CD4-positive, alpha-beta T cell treated with Interleukin-1 beta for 1 hour (primary cell): Measurements from ENCODE around the gene BSPH1.
"Not testable (repeated sequence)": the region's sequence is repeated elsewhere in the genome, so short reads cannot be mapped to it uniquely, and the experiment has no call there.

Experiments
- DNase-seq, 2 donors: peaks; one replicate each; pipeline ENCODE4 v3.0.0-alpha.2; 2020 to 2022

BSPH1 gene, protein sequence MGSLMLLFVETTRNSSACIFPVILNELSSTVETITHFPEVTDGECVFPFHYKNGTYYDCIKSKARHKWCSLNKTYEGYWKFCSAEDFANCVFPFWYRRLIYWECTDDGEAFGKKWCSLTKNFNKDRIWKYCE

DNA sequence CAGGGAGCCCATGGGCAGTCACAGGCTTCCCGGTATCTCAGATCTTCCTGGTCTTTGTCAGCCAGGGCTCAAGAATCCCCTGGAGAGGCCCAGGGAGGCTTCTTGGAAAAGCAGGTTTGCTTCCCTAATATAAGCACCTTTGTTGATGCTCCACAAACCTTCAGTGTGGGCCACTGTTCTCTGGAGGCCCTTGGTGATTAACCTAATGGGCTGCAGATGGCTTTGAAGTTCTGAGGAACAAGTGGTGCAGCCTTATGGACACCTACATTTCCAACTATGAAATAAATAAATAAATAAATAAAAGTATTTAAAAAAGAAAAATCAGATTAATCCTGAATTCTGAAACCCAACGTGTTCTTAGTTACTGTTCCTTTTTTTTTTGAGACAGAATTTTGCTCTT lies at the start of gene BSPH1:
BSPH1 (minus strand) TSS at position 101 of the 400 bp plus-strand sequence; CDS start at position 12, 89 bp downstream.
- DNase-seq = no peak

DNA sequence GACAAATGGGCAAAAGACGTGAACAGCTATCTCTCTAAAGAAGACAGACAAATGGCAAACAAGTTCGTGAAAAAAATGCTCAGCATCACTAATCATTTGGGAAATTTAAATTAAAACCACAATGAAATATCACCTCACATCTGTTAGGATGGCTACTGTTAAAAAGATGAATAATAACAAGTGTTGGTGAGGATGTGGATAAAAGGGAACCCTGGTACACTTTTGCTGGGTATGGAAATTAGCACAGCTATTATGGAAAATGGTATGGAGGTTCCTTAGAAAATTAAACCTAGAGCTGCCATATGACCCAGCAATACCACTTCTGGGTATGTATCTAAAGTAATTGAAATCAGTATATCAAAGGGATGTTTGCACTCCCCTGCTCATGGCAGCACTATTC lies 44.8 kb upstream of the BSPH1 start:
- DNase-seq = no peak

DNA sequence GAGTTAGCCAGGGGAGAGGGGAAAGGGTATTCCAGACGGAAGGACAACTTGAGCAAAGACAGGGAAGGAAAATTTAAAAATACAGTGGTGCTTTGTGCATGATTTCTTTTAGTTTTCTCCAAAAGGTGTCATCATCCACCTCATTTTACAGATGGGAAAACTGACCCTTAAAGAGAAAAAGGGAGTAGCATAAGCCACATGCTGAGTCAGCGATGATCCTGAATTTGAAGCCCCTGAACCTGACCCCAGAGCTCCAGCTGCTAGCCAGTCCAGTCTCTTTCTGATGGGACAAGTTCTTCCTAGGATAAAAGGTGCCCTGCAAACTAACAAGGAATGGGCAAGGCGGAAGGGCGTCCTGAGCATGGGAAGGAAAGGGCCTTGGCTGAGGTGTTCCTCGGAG lies 41.6 kb upstream of the BSPH1 start:
- DNase-seq = no peak

DNA sequence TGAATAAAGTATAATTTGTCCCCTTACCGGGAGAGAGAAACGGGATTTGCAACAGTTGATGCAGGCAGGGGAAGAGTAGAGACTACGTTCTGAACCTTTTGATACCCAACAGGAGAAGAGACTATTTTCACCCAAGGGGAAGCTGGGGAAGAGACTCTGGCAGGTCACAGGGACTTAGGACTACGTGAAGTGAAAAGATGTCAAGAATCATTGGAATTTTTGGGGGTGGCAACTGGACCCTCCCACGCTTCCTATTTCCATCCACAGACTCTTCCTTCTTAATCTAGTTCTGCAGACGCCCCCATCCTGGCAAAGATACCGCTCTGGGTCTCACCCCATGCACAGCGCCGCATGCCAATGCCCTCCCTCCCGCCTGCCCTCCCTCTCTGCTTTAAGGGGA lies 38.1 kb upstream of the BSPH1 start:
- DNase-seq = no peak

DNA sequence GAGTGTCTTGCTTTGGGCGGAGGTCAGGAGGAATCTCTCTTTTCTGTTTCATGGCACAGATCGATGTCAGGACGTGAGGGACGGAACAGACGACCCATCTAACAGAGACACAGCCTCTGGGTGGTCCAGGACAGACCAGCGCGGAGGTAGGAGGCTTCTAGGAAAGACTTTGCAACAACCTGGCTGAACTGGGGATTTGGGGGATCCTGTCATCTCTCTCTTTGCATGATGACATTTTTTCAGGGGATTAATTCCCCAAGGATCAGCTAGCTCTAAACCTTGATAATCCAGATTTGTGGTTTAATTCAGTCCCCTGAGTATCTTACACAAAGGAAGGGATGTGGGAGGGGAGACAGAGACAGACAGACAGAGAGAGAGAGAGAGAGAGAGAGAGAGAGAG lies 37.5 kb upstream of the BSPH1 start:
- no peak for DNase-seq

DNA sequence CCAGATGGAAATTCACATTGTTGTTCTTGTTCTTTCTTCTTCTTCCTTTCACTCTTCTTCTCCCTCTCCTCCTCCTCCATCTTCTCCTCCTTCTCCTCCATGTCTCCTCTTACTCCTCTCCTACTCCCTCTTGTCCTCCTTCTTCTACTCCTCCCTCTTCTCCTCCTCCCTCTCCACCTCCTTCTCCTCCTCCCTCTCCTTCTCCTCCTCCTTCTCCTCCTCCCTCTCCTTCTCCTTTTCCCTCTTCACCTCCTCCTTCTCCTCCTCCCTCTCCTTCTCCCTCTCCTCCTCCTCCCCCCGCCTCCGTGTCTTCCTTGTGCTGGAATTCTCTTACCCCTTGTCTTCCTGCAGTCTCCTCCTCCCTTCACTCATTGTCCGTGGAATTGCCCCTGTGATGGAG lies 33.5 kb upstream of the BSPH1 start:
- no peak for DNase-seq

DNA sequence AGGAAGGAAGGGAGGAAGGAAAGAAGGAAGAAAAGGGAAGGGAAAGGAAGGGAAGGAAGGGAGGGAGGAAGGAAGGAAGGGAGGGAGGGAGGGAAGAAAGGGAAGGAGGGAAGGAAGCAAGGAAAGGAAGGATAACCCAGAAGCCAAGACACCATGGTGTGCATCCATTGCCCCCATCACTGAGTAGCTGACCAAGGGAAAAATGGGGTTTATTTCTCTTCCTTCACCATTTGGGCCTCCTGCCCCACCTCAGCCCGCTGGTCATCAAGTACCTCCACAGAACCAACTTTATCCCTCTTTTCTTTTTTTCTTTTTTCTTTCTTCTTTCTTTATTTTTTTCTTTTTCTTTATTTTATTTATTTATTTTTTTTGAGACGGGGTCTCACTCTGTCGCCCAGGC lies 31.5 kb upstream of the BSPH1 start:
- no peak for DNase-seq

DNA sequence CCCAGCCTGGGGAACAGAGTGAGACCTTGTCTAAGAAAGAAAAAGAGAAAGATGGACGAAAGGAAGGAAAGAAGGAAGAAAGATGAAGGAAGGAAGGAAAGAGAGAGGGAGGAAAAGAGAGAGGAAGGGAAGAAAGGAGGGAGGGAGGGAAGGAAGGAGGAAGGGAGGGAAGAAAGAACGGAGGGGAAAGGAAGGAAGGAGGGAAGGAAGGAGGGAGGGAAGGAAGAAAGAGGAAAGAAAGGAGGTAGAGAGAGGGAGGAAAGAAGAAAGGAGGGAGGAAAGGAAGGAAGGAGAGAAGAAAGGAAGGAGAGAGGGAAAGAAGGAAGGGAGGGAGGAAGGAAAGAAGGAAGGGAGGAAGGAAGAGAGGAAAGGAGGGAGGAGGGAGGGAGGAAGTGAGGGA lies 31.0 kb upstream of the BSPH1 start:
- DNase-seq = no peak

DNA sequence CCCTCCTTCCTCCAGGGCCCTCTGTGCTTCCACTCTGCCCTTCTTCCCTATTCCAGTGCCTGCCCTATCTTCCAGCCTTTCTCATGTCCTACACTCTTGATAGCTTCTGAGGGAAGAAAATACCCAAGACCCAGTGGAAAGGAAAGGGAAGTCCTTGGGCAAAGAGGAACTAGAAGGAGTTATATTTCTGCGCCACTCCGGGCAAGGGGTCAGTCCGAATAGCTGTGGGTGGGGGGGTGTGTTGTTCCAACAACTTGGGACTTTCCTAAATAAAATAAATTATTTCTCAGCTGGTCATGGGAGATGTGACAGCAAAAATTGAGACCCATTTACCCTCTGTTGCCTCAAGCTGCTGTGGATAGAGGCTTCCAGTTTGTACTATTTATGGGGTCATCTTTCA lies 28.7 kb upstream of the BSPH1 start:
- DNase-seq = no peak

DNA sequence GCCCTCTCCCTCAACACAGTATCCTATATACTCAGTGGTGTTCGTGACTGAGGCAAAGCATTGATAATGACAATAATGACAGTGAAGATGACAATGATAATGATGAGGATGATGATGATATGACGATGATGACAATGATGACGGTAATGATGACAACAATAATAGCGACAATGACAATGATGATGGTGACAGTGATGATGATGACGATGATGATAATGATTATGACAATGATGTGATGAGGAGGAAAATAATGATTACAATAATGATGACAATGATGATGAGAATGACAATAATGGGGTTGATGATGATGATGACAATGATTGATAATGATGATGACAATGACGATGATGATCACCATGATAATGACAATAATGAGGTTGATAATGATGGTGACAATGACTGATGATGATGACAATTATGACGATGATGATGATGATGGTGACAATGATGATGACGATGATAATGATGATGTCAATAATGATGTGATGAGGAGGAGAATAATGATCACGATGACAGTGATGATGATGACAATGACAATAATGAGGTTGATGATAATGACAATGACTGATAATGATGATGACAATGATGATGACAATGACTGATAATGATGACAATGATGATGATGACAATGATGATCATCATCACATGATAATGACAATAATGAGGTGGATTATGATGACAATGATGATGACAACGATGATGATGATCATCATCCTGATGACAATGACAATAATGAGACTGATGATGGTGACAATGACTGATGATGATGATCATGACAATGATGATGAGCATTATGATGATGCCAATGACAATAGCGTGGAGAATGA lies 19.2 kb upstream of the BSPH1 start:
- no peak for DNase-seq

DNA sequence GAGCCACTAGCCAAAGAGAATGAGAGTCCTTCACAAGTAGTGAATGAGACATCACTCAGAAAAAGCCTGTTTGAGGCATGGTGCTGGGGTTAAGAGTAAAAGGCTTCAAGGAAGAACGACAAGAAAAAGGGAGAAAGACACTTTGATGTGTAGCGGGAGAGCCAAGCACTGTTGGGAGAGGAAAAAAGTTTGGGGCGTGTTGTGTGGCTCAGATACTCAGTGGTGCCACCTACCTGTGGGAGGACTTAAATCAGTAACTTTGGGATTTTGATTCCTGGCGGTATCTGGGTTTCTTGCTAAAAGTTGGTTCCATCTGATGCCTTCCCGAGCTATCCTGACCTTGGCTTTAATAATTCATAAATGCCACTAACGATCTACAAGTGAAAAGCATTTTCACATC lies 14.8 kb upstream of the BSPH1 start:
- no peak for DNase-seq

DNA sequence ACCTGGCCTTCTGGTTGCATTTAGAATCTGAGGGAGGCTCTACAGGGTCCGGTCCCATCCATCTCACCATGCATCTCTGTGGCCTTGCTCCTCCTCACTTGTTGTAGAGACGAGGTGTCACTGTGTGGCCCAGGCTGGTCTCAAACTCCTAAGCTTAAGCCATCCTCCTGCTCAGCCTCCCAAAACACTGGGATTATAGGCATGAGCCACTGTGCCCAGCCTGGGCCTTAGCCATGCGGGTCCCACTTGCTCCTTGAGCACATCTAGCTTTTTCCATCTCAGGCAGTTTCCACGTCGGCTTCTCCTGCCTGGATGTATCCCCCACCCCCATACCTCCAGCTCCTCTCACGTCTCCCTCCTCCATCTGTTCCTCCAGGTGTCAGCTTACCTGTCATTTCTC lies 12.3 kb upstream of the BSPH1 start:
- DNase-seq = no peak

DNA sequence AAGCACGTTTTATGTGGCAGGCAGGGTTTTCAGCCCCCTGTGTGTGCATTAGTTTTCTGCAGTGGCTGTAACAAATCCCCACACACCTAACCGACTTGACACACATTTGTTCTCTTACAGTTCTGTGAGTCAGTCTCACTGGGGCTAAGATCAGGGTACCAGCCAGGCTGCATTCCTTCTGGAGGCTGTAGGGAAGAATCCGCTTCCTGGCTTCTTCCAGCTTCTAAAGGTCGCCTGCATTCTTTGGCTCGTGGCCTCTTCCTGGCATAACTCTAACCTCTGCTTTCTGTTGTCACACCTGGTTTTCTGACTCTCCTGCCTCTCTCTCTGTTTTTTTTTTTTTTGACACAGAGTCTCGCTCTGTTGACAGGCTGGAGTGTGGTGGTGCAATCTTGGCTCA lies 8.9 kb upstream of the BSPH1 start:
- DNase-seq = no peak

DNA sequence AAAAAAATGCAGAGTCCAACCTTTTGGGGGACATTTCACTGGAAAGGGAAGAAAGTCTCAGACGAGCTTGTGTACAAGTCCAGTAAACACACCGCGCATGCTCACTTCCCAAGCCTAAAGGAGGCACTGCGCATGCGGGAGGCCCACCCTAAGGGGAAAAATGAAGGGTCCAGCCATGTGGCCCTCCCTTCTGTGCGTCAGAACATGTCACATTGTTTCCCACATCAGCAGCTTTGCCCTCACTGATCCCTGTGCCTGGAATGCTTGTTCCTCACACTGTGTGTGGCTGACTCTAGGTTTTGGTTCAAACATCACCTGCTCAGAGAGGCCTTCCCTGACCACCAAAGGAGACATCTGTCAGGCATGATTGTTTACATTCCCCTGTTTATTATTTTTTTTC lies 6.8 kb upstream of the BSPH1 start:
- DNase-seq = no peak

DNA sequence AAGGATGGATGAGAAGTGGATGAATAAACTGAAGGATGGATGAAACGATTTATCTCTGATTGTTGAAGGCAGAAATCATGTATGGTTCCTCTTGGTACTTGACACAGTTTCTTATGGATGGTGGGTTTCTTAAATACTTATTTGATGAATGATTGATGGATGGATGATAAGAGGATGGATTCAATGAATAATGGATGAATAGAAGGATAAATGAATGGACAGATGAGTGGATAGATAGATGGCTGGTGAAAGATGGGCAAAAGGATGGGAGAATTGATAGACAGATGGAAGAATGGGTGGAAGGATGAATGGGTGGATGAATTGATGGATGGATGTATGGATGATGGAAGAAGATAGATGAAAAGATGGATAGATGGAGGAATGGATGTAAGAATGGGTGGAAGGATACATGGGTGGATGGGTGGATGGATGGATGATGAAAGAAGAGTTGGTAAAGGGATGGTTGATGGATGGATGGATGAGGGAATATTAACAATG lies 4.3 kb upstream of the BSPH1 start:
- no peak for DNase-seq

DNA sequence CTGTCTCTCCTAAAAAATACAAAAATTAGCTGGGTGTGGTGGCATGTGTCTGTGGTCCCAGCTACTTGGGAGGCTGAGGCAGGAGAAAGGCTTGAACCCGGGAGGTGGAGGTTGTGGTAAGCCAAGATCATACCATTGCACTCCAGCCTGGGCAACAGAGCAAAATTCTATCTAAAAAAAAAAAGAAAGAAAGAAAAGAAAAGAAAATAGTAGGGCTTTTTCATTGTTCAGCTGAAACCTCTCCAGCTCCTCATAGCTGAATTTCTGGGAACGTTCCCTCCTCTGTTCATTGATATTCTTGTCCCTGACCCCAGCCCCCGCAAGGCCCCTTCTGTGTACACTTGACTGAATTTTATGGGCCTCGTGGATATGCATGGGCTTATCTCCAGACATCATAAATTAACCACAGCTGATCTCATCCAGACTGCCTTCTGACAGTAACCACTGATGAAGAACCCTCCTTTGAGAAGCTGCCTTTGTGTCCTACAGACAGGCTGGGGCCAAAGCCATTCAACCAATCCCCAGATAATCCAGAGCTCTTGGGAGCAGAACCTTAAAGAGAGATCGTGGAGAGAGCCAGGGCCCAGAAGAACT lies 2.3 kb upstream of the BSPH1 start, which contains the start of gene ELSPBP1:
ELSPBP1 (plus strand) TSS at position 424 of the 594 bp plus-strand sequence. CDS start 14,036 bp downstream, outside the sequence.
- DNase-seq = no peak

DNA sequence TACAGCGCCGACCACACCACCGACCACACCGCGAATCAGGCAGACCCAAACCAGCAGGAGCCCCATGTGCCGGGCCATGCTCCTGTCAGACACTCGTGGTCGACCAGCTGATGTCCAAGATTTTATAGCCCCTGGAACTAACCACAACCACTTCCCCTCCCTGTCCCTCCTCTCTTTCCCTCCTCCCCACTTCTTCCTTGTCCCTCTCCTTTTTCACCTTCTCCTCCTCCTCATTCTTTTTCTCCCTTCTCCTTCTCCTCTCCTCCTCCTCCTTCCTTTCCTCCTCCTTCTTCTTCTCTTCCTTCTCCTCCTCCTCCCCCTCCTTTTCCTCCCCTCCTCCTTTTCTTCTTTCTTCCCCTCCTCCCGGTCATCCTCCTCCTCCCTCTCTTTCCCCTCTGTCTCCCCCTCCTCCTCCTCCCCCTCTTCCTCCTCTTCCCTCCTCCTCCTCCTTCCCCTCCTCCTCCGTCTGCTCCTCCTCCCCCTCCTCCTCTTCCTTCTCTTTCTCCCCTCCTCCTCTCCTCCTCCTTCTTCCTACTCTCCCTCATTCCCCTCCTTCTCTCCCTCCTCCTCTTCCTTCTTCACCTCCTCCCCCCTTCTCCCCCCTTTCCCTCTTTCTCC lies 670 bp downstream of the BSPH1 start:
- no peak for DNase-seq

DNA sequence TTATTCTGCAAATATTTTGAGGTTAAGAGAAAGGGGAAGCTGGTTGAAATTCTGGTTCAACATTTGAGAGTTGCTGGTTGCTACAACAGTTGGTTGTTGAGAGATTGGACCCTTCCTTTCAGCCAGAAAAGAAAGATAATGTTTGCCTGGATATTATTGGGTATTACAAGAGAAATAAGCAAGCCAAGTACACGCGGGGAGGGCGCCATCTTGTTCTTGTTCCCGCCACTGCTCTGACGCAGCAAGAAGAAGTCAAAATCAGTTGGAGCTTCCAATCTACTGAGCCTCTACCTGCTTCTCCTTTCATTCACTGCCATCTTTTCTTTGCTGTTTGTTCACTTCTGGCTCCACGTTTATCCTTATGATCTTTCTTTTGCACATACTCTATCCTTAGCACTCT lies 18.4 kb downstream of the BSPH1 start:
- no peak for DNase-seq

DNA sequence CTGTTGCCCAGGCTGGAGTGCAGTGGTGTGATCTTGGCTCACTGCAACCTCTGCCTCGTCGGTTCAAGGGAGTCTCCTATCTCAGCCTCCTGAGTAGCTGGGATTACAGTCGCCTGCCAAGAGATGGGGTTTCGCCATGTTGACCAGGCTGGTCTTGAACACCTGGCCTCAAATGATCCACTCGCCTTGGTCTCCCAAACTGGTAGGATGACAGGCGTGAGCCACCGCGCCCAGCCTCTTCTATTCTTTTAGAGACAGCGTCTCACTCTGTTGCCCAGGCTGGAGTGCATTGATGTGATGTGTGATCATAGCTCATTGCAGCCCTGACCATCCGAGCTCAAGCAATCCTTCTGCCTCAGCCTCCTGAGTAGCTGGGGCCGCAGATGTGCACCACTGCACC lies 36.0 kb downstream of the BSPH1 start:
- not testable (repeated sequence) for DNase-seq

DNA sequence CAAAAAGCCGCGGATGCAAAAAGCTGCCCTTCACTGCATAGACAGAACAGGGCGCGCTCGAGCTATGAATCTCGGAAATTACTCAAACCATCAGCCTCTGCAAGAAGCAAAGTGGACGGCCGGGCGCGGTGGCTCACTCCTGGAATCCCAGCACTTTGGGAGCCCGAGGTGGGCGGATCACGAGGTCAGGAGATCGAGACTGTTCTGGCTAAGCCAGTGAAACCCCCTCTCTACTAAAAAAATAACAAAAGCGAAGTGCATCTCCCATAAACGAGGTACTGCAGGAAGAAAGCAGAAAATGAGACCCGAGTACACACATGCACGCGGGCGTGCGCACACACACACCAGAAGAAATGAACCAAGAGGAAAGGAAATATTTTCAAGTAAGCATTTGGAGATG lies 39.8 kb downstream of the BSPH1 start:
- DNase-seq = not testable (repeated sequence)

DNA sequence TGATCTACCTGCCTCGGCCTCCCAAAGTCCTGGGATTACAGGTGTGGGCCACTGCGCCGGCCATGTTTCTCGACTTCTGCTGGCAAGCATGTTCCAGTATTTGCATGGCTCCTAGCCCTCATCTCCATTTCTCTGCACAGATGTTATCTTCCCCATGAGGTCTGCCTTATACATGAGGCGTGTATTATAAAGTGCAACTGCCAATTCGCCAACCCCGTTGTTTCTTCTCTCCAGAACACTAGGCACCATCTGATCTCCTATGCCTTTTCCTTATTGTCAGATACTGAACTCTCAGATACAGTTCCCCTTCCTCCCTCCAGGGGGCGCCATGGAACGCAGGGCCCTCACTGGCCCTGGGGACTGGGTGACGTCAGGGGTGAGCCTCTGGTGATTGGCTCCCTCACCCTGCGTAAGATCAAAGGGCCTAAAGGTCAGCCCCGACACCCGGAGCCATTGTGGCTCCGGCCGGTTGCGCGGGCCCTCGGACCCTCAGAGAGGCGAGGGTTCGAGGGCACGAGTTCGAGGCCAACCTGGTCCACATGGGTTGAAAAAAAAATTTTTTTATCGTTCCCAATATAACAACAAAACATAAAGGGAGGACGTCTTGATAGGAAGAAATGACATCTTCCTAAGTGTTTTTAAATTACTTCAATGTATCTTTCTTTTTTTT lies 42.0 kb downstream of the BSPH1 start:
- not testable (repeated sequence) for DNase-seq

DNA sequence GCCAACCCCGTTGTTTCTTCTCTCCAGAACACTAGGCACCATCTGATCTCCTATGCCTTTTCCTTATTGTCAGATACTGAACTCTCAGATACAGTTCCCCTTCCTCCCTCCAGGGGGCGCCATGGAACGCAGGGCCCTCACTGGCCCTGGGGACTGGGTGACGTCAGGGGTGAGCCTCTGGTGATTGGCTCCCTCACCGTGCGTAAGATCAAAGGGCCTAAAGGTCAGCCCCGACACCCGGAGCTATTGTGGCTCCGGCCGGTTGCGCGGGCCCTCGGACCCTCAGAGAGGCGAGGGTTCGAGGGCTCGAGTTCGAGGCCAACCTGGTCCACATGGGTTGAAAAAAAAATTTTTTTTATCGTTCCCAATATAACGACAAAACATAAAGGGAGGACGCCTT lies 63.4 kb downstream of the BSPH1 start:
- DNase-seq = not testable (repeated sequence)

DNA sequence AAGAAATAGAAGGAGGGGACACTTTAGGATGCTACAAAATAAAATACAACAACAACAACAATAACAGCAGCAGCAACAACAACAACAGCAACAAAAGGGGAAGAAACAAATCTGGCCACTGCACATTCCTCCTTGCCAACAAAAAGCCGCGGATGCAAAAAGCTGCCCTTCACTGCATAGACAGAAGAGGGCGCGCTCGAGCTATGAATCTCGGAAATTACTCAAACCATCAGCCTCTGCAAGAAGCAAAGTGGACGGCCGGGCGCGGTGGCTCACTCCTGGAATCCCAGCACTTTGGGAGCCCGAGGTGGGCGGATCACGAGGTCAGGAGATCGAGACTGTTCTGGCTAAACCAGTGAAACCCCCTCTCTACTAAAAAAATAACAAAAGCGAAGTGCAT lies 71.9 kb downstream of the BSPH1 start:
- not testable (repeated sequence) for DNase-seq
